SK-N-SH (cell line): ENCODE results near the gene NREP.

Source experiments
- EZH2phosphoT487 ChIP-seq: fragments of 200-600 bp; sonication (generic); IDR thresholded peaks from 2 replicates; pipeline ENCODE4 v1.6.1; 2017; ENCODE audit warnings: low read depth, mixed run types, mild to moderate bottlenecking, antibody characterized with exemption, moderate library complexity, borderline replicate concordance
- MAX ChIP-seq: IDR thresholded peaks from 2 replicates; pipeline ENCODE4 v1.4.0; 2012; ENCODE audit warnings: low read depth
- POLR2AphosphoS5 ChIP-seq: IDR thresholded peaks from 2 replicates; pipeline ENCODE4 v1.6.1; 2012; ENCODE audit warnings: low read depth, low read length
- RAD21 ChIP-seq: IDR thresholded peaks from 2 replicates; pipeline ENCODE4 v1.6.1; 2012; ENCODE audit warnings: mild to moderate bottlenecking, low read length
- TAF1 ChIP-seq: IDR thresholded peaks from 2 replicates; pipeline ENCODE4 v1.6.1; 2012; ENCODE audit warnings: low read depth, mild to moderate bottlenecking, low read length, moderate library complexity, borderline replicate concordance
- TF ChIP-seq, protein P1 (sequence below): fragments of 150-350 bp; IDR thresholded peaks from 2 replicates; pipeline ENCODE4 v1.6.1; 2017; ENCODE audit warnings: antibody characterized with exemption, low read length, low read depth, borderline replicate concordance
- TF ChIP-seq, protein P2 (sequence below): fragments of 200-600 bp; sonication (generic); IDR thresholded peaks from 2 replicates; pipeline ENCODE4 v1.6.1; 2017; ENCODE audit warnings: antibody characterized with exemption, mild to moderate bottlenecking, moderate library complexity
- TF ChIP-seq, protein P3 (sequence below): IDR thresholded peaks from 2 replicates; pipeline ENCODE4 v1.6.1; 2012; ENCODE audit warnings: mild to moderate bottlenecking, low read depth, low read length, moderate library complexity

DNA sequence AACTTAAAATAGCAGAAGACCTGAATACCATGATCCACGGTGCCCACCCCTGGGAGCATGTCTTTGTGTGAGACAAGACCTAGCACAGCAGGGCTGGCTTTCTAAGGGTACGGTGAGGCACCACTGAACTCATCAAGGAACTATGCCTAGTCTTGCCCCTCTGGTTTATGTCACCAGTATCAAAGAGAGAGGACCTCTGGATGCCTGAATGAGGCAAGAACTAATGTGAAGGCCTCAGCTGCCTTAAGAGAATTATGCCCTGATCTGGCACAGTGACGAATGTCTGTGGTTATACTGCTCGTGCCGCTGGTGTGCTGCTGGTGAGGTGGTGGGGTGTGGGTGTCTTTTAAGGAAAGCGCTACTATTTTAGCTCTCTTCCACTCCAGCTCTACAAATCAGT lies 23.0 kb downstream of the NREP start:
- TF ChIP-seq, protein P1, sequence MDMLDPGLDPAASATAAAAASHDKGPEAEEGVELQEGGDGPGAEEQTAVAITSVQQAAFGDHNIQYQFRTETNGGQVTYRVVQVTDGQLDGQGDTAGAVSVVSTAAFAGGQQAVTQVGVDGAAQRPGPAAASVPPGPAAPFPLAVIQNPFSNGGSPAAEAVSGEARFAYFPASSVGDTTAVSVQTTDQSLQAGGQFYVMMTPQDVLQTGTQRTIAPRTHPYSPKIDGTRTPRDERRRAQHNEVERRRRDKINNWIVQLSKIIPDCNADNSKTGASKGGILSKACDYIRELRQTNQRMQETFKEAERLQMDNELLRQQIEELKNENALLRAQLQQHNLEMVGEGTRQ = no peak
- TF ChIP-seq, protein P2, sequence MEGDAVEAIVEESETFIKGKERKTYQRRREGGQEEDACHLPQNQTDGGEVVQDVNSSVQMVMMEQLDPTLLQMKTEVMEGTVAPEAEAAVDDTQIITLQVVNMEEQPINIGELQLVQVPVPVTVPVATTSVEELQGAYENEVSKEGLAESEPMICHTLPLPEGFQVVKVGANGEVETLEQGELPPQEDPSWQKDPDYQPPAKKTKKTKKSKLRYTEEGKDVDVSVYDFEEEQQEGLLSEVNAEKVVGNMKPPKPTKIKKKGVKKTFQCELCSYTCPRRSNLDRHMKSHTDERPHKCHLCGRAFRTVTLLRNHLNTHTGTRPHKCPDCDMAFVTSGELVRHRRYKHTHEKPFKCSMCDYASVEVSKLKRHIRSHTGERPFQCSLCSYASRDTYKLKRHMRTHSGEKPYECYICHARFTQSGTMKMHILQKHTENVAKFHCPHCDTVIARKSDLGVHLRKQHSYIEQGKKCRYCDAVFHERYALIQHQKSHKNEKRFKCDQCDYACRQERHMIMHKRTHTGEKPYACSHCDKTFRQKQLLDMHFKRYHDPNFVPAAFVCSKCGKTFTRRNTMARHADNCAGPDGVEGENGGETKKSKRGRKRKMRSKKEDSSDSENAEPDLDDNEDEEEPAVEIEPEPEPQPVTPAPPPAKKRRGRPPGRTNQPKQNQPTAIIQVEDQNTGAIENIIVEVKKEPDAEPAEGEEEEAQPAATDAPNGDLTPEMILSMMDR = no peak
- TF ChIP-seq RAD21 = no peak
- TF ChIP-seq TAF1 = no peak
- TF ChIP-seq, protein P3, sequence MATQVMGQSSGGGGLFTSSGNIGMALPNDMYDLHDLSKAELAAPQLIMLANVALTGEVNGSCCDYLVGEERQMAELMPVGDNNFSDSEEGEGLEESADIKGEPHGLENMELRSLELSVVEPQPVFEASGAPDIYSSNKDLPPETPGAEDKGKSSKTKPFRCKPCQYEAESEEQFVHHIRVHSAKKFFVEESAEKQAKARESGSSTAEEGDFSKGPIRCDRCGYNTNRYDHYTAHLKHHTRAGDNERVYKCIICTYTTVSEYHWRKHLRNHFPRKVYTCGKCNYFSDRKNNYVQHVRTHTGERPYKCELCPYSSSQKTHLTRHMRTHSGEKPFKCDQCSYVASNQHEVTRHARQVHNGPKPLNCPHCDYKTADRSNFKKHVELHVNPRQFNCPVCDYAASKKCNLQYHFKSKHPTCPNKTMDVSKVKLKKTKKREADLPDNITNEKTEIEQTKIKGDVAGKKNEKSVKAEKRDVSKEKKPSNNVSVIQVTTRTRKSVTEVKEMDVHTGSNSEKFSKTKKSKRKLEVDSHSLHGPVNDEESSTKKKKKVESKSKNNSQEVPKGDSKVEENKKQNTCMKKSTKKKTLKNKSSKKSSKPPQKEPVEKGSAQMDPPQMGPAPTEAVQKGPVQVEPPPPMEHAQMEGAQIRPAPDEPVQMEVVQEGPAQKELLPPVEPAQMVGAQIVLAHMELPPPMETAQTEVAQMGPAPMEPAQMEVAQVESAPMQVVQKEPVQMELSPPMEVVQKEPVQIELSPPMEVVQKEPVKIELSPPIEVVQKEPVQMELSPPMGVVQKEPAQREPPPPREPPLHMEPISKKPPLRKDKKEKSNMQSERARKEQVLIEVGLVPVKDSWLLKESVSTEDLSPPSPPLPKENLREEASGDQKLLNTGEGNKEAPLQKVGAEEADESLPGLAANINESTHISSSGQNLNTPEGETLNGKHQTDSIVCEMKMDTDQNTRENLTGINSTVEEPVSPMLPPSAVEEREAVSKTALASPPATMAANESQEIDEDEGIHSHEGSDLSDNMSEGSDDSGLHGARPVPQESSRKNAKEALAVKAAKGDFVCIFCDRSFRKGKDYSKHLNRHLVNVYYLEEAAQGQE = no peak
- TF ChIP-seq EZH2phosphoT487 = no peak
- TF ChIP-seq MAX = no peak
- no peak for TF ChIP-seq POLR2AphosphoS5
